ENCODE measurements around the gene RNF182.

The RNF182 gene

GRCh38 chr6:14020551-14020950 is 95.8 kb downstream of the RNF182 start:
- no peak for TF ChIP-seq CTCF (IDR thresholded peaks at IDR 0.05; ENCODE audit: low read depth, low read length)
- TF ChIP-seq EZH2phosphoT487 (IDR thresholded peaks at IDR 0.05; ENCODE audit: low read depth) = no peak
- Histone ChIP-seq H3K27ac (ENCODE audit: low read length) (no peak overlapping the region), H3K79me2 (ENCODE audit: low read length) (no peaks in the 10 kb centered on the region), H3K27me3 (ENCODE audit: low read depth, low read length) (no peaks in the 10 kb centered on the region), H3K4me3 (ENCODE audit: low read length) (no peak overlapping the region), H4K20me1 (ENCODE audit: insufficient read depth, low read length) (no peaks in the 10 kb centered on the region), H3K9me3 (ENCODE audit: insufficient read depth, low read length) (no peaks in the 10 kb centered on the region), H3K9ac (ENCODE audit: low read length) (no peak overlapping the region), H2AFZ (ENCODE audit: low read depth, low read length) (no peak overlapping the region), H3K4me1 (ENCODE audit: low read length) (peaks cover 26% of the 10 kb centered on the region), H3K36me3 (replicated peaks; ENCODE audit: low read depth, low read length) (no peaks in the 10 kb centered on the region), H3K4me2 (ENCODE audit: low read length) (no peak overlapping the region)

- Histone ChIP-seq H3K4me1 (ENCODE audit: low read length) (peaks cover 35% of the 10 kb centered on the region), H2AFZ (ENCODE audit: low read depth, low read length) (no peak overlapping the region), H3K27me3 (ENCODE audit: low read depth, low read length) (no peaks in the 10 kb centered on the region), H3K36me3 (replicated peaks; ENCODE audit: low read depth, low read length) (no peaks in the 10 kb centered on the region), H3K27ac (ENCODE audit: low read length) (no peak overlapping the region), H3K9me3 (ENCODE audit: insufficient read depth, low read length) (no peaks in the 10 kb centered on the region), H3K79me2 (ENCODE audit: low read length) (no peaks in the 10 kb centered on the region), H3K9ac (ENCODE audit: low read length) (no peak overlapping the region), H3K4me3 (ENCODE audit: low read length) (no peak overlapping the region), H3K4me2 (ENCODE audit: low read length) (no peak overlapping the region), H4K20me1 (ENCODE audit: insufficient read depth, low read length) (no peaks in the 10 kb centered on the region)
- TF ChIP-seq CTCF (IDR thresholded peaks at IDR 0.05; ENCODE audit: low read depth, low read length) (no peak), EZH2phosphoT487 (IDR thresholded peaks at IDR 0.05; ENCODE audit: low read depth) (no peak)
Observed at GRCh38 chr6:14021449-14021848, 96.7 kb downstream of the RNF182 start.

- no peak overlapping the region for H3K4me2 ChIP-seq (ENCODE audit: low read length)
- H4K20me1 ChIP-seq (ENCODE audit: insufficient read depth, low read length) = no peaks in the 10 kb centered on the region
- H3K4me3 ChIP-seq (ENCODE audit: low read length) = no peak overlapping the region
- H3K27ac ChIP-seq (ENCODE audit: low read length) = no peak overlapping the region
- no peak overlapping the region for H3K9ac ChIP-seq (ENCODE audit: low read length)
- H3K27me3 ChIP-seq (ENCODE audit: low read depth, low read length) = no peaks in the 10 kb centered on the region
- H3K36me3 ChIP-seq (replicated peaks; ENCODE audit: low read depth, low read length) = no peaks in the 10 kb centered on the region
- no peak overlapping the region for H2AFZ ChIP-seq (ENCODE audit: low read depth, low read length)
- no peaks in the 10 kb centered on the region for H3K79me2 ChIP-seq (ENCODE audit: low read length)
- TF ChIP-seq EZH2phosphoT487 (IDR thresholded peaks at IDR 0.05; ENCODE audit: low read depth) = no peak
- TF ChIP-seq CTCF (IDR thresholded peaks at IDR 0.05; ENCODE audit: low read depth, low read length) = no peak
- H3K9me3 ChIP-seq (ENCODE audit: insufficient read depth, low read length) = no peaks in the 10 kb centered on the region
- peaks cover 43% of the 10 kb centered on the region for H3K4me1 ChIP-seq (ENCODE audit: low read length)
Observed at GRCh38 chr6:14022673-14023072, 97.9 kb downstream of the RNF182 start.

- Histone ChIP-seq H4K20me1 (ENCODE audit: insufficient read depth, low read length) (no peaks in the 10 kb centered on the region), H3K4me2 (ENCODE audit: low read length) (peak overlapping the region; percentile 85), H2AFZ (ENCODE audit: low read depth, low read length) (0 out of 2 replicates have a peak overlapping the region, but pooled peaks have one; percentile 15), H3K27ac (ENCODE audit: low read length) (peak overlapping the region; percentile 98), H3K4me1 (ENCODE audit: low read length) (peaks cover 55% of the 10 kb centered on the region), H3K4me3 (ENCODE audit: low read length) (no peak overlapping the region; the same call in 1 of the 2 replicates), H3K9ac (ENCODE audit: low read length) (peak overlapping the region; percentile 88; the same call in 1 of the 2 replicates), H3K27me3 (ENCODE audit: low read depth, low read length) (no peaks in the 10 kb centered on the region), H3K36me3 (replicated peaks; ENCODE audit: low read depth, low read length) (no peaks in the 10 kb centered on the region), H3K79me2 (ENCODE audit: low read length) (no peaks in the 10 kb centered on the region), H3K9me3 (ENCODE audit: insufficient read depth, low read length) (no peaks in the 10 kb centered on the region)
- TF ChIP-seq CTCF (IDR thresholded peaks at IDR 0.05; ENCODE audit: low read depth, low read length) (no peak), EZH2phosphoT487 (IDR thresholded peaks at IDR 0.05; ENCODE audit: low read depth) (no peak)
Observed at GRCh38 chr6:14023855-14024254, 99.1 kb downstream of the RNF182 start.

Data from OCI-LY3 (cell line).